OCI-LY3 (cell line): ENCODE measurements around the gene GOLPH3.
"Not testable (repeated sequence)": the region's sequence is repeated elsewhere in the genome, so short reads cannot be mapped to it uniquely, and the experiment has no call there.

Experiments
- H2AFZ ChIP-seq: fragments of 200-600, 300-600 bp; shearing (Covaris generic); 2 replicates; pipeline ENCODE4 v1.6.0; 2014; ENCODE audit warnings: antibody characterized with exemption, low read depth, low read length
- H3K27ac ChIP-seq: fragments of 200-600, 300-600 bp; sonication (generic); 2 replicates; pipeline ENCODE4 v1.5.1; 2014; ENCODE audit warnings: mild to moderate bottlenecking, low read length, moderate library complexity, mixed read lengths
- H3K27me3 ChIP-seq: fragments of 200-600, 300-600 bp; sonication (generic); 2 replicates; pipeline ENCODE4 v1.6.1; 2014; ENCODE audit warnings: low read depth, low read length, mixed read lengths
- H3K36me3 ChIP-seq: fragments of 200-600, 300-600 bp; sonication (generic); replicated peaks from 2 replicates; pipeline ENCODE3; 2014; ENCODE audit warnings: low read depth, low read length, mixed read lengths
- H3K4me1 ChIP-seq: fragments of 300-600, 200-600 bp; sonication (generic); 2 replicates; pipeline ENCODE4 v1.6.1; 2014; ENCODE audit warnings: low read length, mixed read lengths
- H3K4me2 ChIP-seq: fragments of 200-600, 300-600 bp; sonication (generic); 2 replicates; pipeline ENCODE4 v1.6.1; 2014; ENCODE audit warnings: low read length, mixed read lengths
- H3K4me3 ChIP-seq: fragments of 300-600, 200-600 bp; sonication (generic); 2 replicates; pipeline ENCODE4 v1.5.1; 2014; ENCODE audit warnings: antibody characterized with exemption, mild to moderate bottlenecking, low read length, moderate library complexity
- H3K79me2 ChIP-seq: fragments of 300-600, 200-600 bp; shearing (Covaris generic); 2 replicates; pipeline ENCODE4 v1.6.1; 2014; ENCODE audit warnings: mild to moderate bottlenecking, low read length, mixed read lengths
- H3K9ac ChIP-seq: fragments of 300-600, 200-600 bp; shearing (Covaris generic); 2 replicates; pipeline ENCODE4 v1.6.0; 2014; ENCODE audit warnings: mild to moderate bottlenecking, low read length, moderate library complexity
- H3K9me3 ChIP-seq: fragments of 200-600, 300-600 bp; shearing (Covaris generic); 2 replicates; pipeline ENCODE4 v1.6.1; 2014; ENCODE audit warnings: low read length, mixed read lengths; ENCODE audit not compliant: insufficient read depth
- H4K20me1 ChIP-seq: fragments of 200-600, 300-600 bp; sonication (generic); 2 replicates; pipeline ENCODE4 v1.6.1; 2016; ENCODE audit warnings: low read length, mixed read lengths; ENCODE audit not compliant: insufficient read depth
- EZH2phosphoT487 ChIP-seq: fragments of 200-600 bp; shearing (Covaris generic); IDR thresholded peaks from 2 replicates; pipeline ENCODE4 v1.6.1; 2018; ENCODE audit warnings: antibody characterized with exemption, mixed run types, low read depth
- TF ChIP-seq, protein P1 (sequence below): fragments of 200-600, 300-600 bp; sonication (generic); IDR thresholded peaks from 2 replicates; pipeline ENCODE4 v1.5.1; 2014; ENCODE audit warnings: antibody characterized with exemption, low read length, low read depth

Gene GOLPH3

GRCh38 chr5:32123889-32124676 lies 50.0 kb downstream of the GOLPH3 start:
- peaks cover 17% of the 10 kb centered on the region for H3K36me3 ChIP-seq
- H3K27ac ChIP-seq = no peak overlapping the region
- no peaks in the 10 kb centered on the region for H3K9me3 ChIP-seq
- H4K20me1 ChIP-seq = peaks cover 32% of the 10 kb centered on the region
- H3K4me2 ChIP-seq = no peak overlapping the region
- no peak overlapping the region for H3K4me3 ChIP-seq
- H3K9ac ChIP-seq = no peak overlapping the region
- no peak overlapping the region for H2AFZ ChIP-seq
- no peaks in the 10 kb centered on the region for H3K27me3 ChIP-seq
- no peak for TF ChIP-seq EZH2phosphoT487
- TF ChIP-seq, protein P1, sequence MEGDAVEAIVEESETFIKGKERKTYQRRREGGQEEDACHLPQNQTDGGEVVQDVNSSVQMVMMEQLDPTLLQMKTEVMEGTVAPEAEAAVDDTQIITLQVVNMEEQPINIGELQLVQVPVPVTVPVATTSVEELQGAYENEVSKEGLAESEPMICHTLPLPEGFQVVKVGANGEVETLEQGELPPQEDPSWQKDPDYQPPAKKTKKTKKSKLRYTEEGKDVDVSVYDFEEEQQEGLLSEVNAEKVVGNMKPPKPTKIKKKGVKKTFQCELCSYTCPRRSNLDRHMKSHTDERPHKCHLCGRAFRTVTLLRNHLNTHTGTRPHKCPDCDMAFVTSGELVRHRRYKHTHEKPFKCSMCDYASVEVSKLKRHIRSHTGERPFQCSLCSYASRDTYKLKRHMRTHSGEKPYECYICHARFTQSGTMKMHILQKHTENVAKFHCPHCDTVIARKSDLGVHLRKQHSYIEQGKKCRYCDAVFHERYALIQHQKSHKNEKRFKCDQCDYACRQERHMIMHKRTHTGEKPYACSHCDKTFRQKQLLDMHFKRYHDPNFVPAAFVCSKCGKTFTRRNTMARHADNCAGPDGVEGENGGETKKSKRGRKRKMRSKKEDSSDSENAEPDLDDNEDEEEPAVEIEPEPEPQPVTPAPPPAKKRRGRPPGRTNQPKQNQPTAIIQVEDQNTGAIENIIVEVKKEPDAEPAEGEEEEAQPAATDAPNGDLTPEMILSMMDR = no peak
- H3K4me1 ChIP-seq = no peaks in the 10 kb centered on the region
- peaks cover 53% of the 10 kb centered on the region for H3K79me2 ChIP-seq

- peaks cover 32% of the 10 kb centered on the region for H4K20me1 ChIP-seq
- peaks cover 17% of the 10 kb centered on the region for H3K36me3 ChIP-seq
- peaks cover 45% of the 10 kb centered on the region for H3K79me2 ChIP-seq
- no peaks in the 10 kb centered on the region for H3K27me3 ChIP-seq
- H3K27ac ChIP-seq = no peak overlapping the region
- no peaks in the 10 kb centered on the region for H3K9me3 ChIP-seq
- H3K4me1 ChIP-seq = no peaks in the 10 kb centered on the region
- no peak overlapping the region for H3K4me3 ChIP-seq
- H3K4me2 ChIP-seq = no peak overlapping the region
- no peak overlapping the region for H2AFZ ChIP-seq
- no peak overlapping the region for H3K9ac ChIP-seq
- TF ChIP-seq, protein P1 = no peak
- no peak for TF ChIP-seq EZH2phosphoT487
Measured at GRCh38 chr5:32123058-32123805, 50.9 kb downstream of the GOLPH3 start.

- not testable (repeated sequence) for H3K9ac ChIP-seq, H3K27ac ChIP-seq, H3K9me3 ChIP-seq, H3K27me3 ChIP-seq, H3K4me3 ChIP-seq, H3K4me2 ChIP-seq, H2AFZ ChIP-seq, H3K4me1 ChIP-seq
- Histone ChIP-seq H4K20me1 (peaks cover 30% of the 10 kb centered on the region), H3K36me3 (peaks cover 13% of the 10 kb centered on the region), H3K79me2 (peaks cover 32% of the 10 kb centered on the region)
Measured at GRCh38 chr5:32118922-32119321, 55.2 kb downstream of the GOLPH3 start.

DNA sequence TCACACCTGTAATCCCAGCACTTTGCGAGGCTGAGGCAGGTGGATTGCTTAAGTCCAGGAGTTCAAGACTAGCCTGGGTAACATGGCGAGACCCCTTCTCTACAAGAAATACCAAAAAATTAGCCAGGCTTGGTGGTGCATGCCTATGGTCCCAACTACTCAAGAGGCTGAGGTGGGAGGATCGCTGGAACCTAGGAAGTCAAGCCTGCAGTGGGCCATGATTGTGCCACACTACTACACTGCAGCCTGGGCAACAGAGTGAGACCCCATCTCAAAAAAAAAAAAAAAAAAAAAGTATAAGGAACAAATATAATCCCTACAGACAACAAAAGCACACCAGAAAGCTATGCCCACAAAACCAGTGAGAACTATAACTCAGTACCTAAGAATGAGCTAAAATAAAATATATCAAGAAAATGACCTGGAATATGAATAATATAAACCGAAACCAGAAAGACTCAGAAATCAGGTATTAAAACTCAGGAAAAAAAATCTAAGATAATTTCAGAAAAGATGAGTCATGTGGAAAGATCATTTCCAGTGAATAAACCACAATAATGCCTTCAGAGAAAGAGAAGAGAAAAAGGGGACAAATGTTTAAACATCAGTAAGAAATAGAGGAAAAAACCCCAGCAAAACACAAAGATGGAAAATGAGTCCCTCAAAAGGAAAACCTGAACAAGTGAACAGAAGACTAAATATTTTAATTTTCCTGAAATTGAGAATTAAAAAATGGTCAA lies 57.4 kb downstream of the GOLPH3 start:
- no peak overlapping the region for H2AFZ ChIP-seq
- H3K79me2 ChIP-seq = peaks cover 23% of the 10 kb centered on the region
- no peaks in the 10 kb centered on the region for H3K4me1 ChIP-seq
- H3K36me3 ChIP-seq = peaks cover 22% of the 10 kb centered on the region
- no peak overlapping the region for H3K4me3 ChIP-seq
- no peak overlapping the region for H3K9ac ChIP-seq
- H3K27me3 ChIP-seq = no peaks in the 10 kb centered on the region
- H4K20me1 ChIP-seq = peaks cover 21% of the 10 kb centered on the region
- no peak overlapping the region for H3K27ac ChIP-seq
- no peaks in the 10 kb centered on the region for H3K9me3 ChIP-seq
- H3K4me2 ChIP-seq = no peak overlapping the region
- no peak for TF ChIP-seq EZH2phosphoT487
- TF ChIP-seq, protein P1 = no peak
